Hepatocyte (in vitro differentiated cells): ENCODE data around the gene PLPP1. TPM values are rescaled to one million over a fixed set of nuclear protein-coding genes. Genes with fewer than 3 reads are reported as not detected.
A peak's percentile ranks its signal among the peaks of the same experiment; 100 is the strongest.
"Not testable (repeated sequence)": the region's sequence is repeated elsewhere in the genome, so short reads cannot be mapped to it uniquely, and the experiment has no call there.

Experiments
- DNase-seq: peaks from one replicate; pipeline ENCODE4 v3.0.0-alpha.2; 2016; ENCODE audit warnings: low spot score
- H2AFZ ChIP-seq: fragments of 200-600 bp; sonication (generic); 2 replicates; pipeline ENCODE4 v1.6.0; 2016; ENCODE audit warnings: antibody characterized with exemption, mild to moderate bottlenecking
- H3K27ac ChIP-seq: fragments of 200-600 bp; sonication (generic); 2 replicates; pipeline ENCODE4 v1.5.1; 2016; ENCODE audit warnings: mild to moderate bottlenecking
- H3K27me3 ChIP-seq: fragments of 200-600 bp; sonication (generic); 2 replicates; pipeline ENCODE4 v1.6.1; 2016
- H3K36me3 ChIP-seq: fragments of 200-600 bp; sonication (generic); replicated peaks from 2 replicates; pipeline ENCODE4 v1.5.1; 2016; ENCODE audit warnings: low read depth; ENCODE audit not compliant: insufficient read depth
- H3K4me1 ChIP-seq: fragments of 200-600 bp; sonication (generic); 2 replicates; pipeline ENCODE4 v1.5.1; 2016; ENCODE audit warnings: mild to moderate bottlenecking, moderate library complexity; ENCODE audit not compliant: insufficient read depth
- H3K4me2 ChIP-seq: fragments of 200-600 bp; sonication (generic); 2 replicates; pipeline ENCODE4 v1.6.0; 2016
- H3K4me3 ChIP-seq: fragments of 200-600 bp; sonication (generic); 2 replicates; pipeline ENCODE4 v1.5.1; 2016; ENCODE audit warnings: mild to moderate bottlenecking
- H3K79me2 ChIP-seq: fragments of 200-600 bp; sonication (generic); 2 replicates; pipeline ENCODE4 v1.6.0; 2017; ENCODE audit warnings: mild to moderate bottlenecking
- H3K9me2 ChIP-seq: fragments of 200-600 bp; sonication (generic); replicated peaks from 2 replicates; pipeline ENCODE4 v1.6.0; 2017; ENCODE audit warnings: mild to moderate bottlenecking; ENCODE audit not compliant: insufficient read depth
- H3K9me3 ChIP-seq: fragments of 200-600 bp; sonication (generic); 2 replicates; pipeline ENCODE4 v1.5.1; 2016; ENCODE audit warnings: low read depth, mild to moderate bottlenecking
- H4K20me1 ChIP-seq: fragments of 200-600 bp; sonication (generic); 2 replicates; pipeline ENCODE4 v1.6.0; 2016; ENCODE audit warnings: mild to moderate bottlenecking; ENCODE audit not compliant: insufficient read depth, poor library complexity, severe bottlenecking
- CTCF ChIP-seq: fragments of 200-600 bp; sonication (generic); IDR thresholded peaks from 2 replicates; pipeline ENCODE4 v1.5.1; 2016; ENCODE audit warnings: antibody characterized with exemption, mild to moderate bottlenecking; ENCODE audit not compliant: poor library complexity
- EZH2 ChIP-seq: fragments of 200-600 bp; sonication (generic); IDR thresholded peaks from 2 replicates; pipeline ENCODE4 v1.6.1; 2016; ENCODE audit warnings: antibody characterized with exemption, mild to moderate bottlenecking, borderline replicate concordance
- EZH2phosphoT487 ChIP-seq: fragments of 200-600 bp; sonication (generic); IDR thresholded peaks from one replicate; pipeline ENCODE4 v1.6.1; 2018; ENCODE audit warnings: antibody characterized with exemption, mild to moderate bottlenecking, low read depth, moderate library complexity; ENCODE audit not compliant: unreplicated experiment, severe bottlenecking
- WGBS: methylation state at CpG from one replicate; pipeline ENCODE4 v1.1.6; 2016; ENCODE audit warnings: low lambda C conversion rate; ENCODE audit errors: missing lambda C conversion rate; 5-methylcytosine and 5-hydroxymethylcytosine counted together
- polyA plus RNA-seq: library from polyadenylated mRNA; unstranded; fragments of >200 nt; fragmentation: Nextera tagmentation; extraction: Ambion mirVana; gene quantifications from 2 replicates; pipeline ENCODE4 v1.2.1, GENCODE V29; 2016
- total RNA-seq: library from RNA; depleted of rRNA; stranded (reverse); fragments of >200 nt; gene quantifications from 2 replicates; pipeline ENCODE4 v1.2.3, GENCODE V29; 2014

Gene PLPP1
- total and polyA plus RNA-seq, 2 experiments from 2014 or later: 80.1 to 84.9 TPM

DNA sequence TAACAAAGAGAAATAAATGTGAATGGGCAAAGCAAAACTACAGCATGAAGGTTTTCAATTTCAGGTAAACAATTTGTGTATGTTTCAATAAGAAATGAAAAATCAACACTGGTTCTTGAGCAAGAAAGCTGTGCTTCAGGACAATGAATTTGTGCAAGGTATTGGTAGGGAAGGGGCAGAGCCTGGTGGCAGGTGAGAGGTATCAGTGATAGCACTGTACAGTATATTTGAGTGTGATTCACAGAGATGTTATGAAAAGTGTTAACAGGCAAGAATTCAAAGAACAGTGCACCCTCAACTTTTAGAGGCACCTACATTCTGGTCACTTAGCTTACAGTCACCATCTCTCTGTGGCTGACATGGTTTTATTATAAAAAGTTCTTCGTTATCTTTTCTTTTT lies 25.7 kb downstream of the PLPP1 start:
- no peaks in the 10 kb centered on the region for H3K36me3 ChIP-seq

DNA sequence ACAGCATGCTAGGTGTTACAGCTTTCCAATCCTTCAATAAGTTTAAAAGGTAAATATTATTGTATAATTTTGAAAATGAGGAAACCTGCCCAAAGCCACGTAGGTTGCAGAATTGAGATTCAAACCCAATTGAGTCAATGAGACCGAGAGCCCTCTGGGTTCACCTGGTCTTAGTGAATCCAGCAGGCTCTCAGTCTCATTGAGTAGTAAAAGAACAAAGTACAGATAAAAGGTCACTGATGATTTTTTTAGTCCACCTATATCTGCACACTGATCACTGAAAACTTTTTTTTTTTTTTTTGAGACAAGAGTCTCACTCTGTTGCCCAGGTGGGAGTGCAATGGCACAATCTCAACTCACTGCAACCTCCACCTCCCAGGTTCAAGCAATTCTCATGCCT lies 27.2 kb downstream of the PLPP1 start:
- peak overlapping the region; percentile 27 for H3K4me2 ChIP-seq
- DNase-seq: no peak
- H3K27ac ChIP-seq: no peak overlapping the region
- 95% methylated on average over 2 of the region's 2 CpGs for WGBS
- H3K36me3 ChIP-seq: no peaks in the 10 kb centered on the region
- H4K20me1 ChIP-seq: peaks cover 8% of the 10 kb centered on the region
- no peaks in the 10 kb centered on the region for H3K9me3 ChIP-seq
- no peak overlapping the region for H2AFZ ChIP-seq
- no peak overlapping the region for H3K4me3 ChIP-seq
- no peaks in the 10 kb centered on the region for H3K9me2 ChIP-seq
- peaks cover 85% of the 10 kb centered on the region for H3K79me2 ChIP-seq
- H3K27me3 ChIP-seq: no peaks in the 10 kb centered on the region
- H3K4me1 ChIP-seq: peaks cover 37% of the 10 kb centered on the region
- no peak for TF ChIP-seq CTCF
- TF ChIP-seq EZH2: no peak
- TF ChIP-seq EZH2phosphoT487: no peak

More for the DNA sequence above, 25.7 kb downstream of the PLPP1 start:
- Histone ChIP-seq H3K9me2 (no peaks in the 10 kb centered on the region), H3K9me3 (no peaks in the 10 kb centered on the region), H3K27ac (peak overlapping the region; percentile 24), H3K4me2 (peak overlapping the region; percentile 39), H3K79me2 (peaks cover 92% of the 10 kb centered on the region), H2AFZ (no peak overlapping the region), H4K20me1 (peaks cover 8% of the 10 kb centered on the region), H3K4me3 (no peak overlapping the region), H3K4me1 (peaks cover 37% of the 10 kb centered on the region), H3K27me3 (no peaks in the 10 kb centered on the region)
- WGBS: 97% methylated on average over 1 of the region's 1 CpG
- TF ChIP-seq CTCF (no peak), EZH2phosphoT487 (no peak), EZH2 (no peak)
- DNase-seq: no peak

GRCh38 chr5:55505711-55506110 lies 29.1 kb downstream of the PLPP1 start:
- not testable (repeated sequence) for H3K36me3 ChIP-seq, H3K27ac ChIP-seq, H3K9me2 ChIP-seq, H3K4me2 ChIP-seq, H3K4me3 ChIP-seq, H4K20me1 ChIP-seq, H3K9me3 ChIP-seq, H2AFZ ChIP-seq, H3K27me3 ChIP-seq, DNase-seq
- peaks cover 87% of the 10 kb centered on the region for H3K79me2 ChIP-seq
- WGBS: 96% methylated on average over 6 of the region's 6 CpGs
- H3K4me1 ChIP-seq: peaks cover 32% of the 10 kb centered on the region

DNA sequence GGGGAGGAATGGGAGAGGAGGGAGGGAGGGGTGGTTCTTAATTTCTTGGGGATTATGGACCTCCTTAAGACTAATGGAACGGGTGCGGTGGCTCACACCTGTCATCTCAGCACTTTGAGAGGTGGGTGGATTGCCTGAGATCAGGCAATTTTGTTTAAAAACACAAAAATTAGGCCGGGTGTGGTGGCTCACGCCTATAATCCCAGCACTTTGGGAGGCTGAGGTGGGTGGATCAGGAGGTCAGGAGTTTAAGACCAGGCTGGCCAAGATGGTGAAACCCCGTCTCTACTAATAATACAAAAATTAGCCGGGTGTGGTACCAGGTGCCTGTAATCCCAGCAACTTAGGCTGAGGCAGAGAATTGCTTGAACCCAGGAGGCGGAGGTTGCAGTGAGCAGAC lies 30.8 kb downstream of the PLPP1 start:
- H2AFZ ChIP-seq, H3K4me3 ChIP-seq, H3K27me3 ChIP-seq, DNase-seq, H4K20me1 ChIP-seq, H3K27ac ChIP-seq, H3K36me3 ChIP-seq, H3K9me3 ChIP-seq, H3K9me2 ChIP-seq, H3K4me2 ChIP-seq: not testable (repeated sequence)
- H3K4me1 ChIP-seq: peaks cover 17% of the 10 kb centered on the region
- H3K79me2 ChIP-seq: peaks cover 93% of the 10 kb centered on the region
- WGBS: 94% methylated on average over 7 of the region's 7 CpGs
